Measurements from ENCODE around the gene MRPS22. TPM values are rescaled to one million over a fixed set of nuclear protein-coding genes. Genes with fewer than 3 reads are reported as not detected.

Gene MRPS22
- total and polyA plus RNA-seq, 7 donors = 39.2 to 78.4 (median 53.6) TPM

DNA sequence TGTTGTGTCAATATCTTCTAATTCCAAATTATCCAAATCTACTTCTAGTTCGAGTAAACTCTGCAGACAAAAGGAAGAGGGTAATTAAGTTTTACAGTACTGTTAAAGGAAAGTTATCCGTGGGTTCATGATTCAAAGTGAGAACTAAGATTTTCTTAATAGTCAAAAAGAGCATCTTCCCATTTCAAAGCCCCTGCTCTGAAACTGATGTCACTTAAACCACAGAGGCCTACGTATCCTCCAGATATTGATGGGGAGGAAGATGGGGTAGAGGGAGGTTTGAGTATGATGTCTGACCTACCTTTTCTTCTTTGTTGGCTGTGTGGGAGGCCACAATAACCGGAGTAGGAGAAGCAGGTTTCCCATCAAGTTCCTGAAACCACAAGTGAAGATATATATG is 14.1 kb downstream of the MRPS22 start:
- Histone ChIP-seq H3K4me3 (no peak overlapping the region), H3K4me1 (no peaks in the 10 kb centered on the region), H3K27me3 (no peaks in the 10 kb centered on the region), H3K9me3 (no peaks in the 10 kb centered on the region), H3K36me3 (peaks cover 19 to 99% (median 65%) of the 10 kb centered on the region in 4 donors), H3K27ac (no peak overlapping the region)
- intact Hi-C loops (cut with DNase I) = no loop called here
- TF ChIP-seq EP300 (IDR thresholded peaks at IDR 0.05) (no peak), POLR2A (IDR thresholded peaks at IDR 0.05) (no peak), POLR2AphosphoS5 (IDR thresholded peaks at IDR 0.05) (no peak)
- TF ChIP-seq, protein P1, sequence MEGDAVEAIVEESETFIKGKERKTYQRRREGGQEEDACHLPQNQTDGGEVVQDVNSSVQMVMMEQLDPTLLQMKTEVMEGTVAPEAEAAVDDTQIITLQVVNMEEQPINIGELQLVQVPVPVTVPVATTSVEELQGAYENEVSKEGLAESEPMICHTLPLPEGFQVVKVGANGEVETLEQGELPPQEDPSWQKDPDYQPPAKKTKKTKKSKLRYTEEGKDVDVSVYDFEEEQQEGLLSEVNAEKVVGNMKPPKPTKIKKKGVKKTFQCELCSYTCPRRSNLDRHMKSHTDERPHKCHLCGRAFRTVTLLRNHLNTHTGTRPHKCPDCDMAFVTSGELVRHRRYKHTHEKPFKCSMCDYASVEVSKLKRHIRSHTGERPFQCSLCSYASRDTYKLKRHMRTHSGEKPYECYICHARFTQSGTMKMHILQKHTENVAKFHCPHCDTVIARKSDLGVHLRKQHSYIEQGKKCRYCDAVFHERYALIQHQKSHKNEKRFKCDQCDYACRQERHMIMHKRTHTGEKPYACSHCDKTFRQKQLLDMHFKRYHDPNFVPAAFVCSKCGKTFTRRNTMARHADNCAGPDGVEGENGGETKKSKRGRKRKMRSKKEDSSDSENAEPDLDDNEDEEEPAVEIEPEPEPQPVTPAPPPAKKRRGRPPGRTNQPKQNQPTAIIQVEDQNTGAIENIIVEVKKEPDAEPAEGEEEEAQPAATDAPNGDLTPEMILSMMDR (IDR thresholded peaks at IDR 0.05) = no peak
- DNase-seq = no peak
- 57 to 67% methylated on average over 4 of the region's 4 CpGs for WGBS, 2 donors

DNA sequence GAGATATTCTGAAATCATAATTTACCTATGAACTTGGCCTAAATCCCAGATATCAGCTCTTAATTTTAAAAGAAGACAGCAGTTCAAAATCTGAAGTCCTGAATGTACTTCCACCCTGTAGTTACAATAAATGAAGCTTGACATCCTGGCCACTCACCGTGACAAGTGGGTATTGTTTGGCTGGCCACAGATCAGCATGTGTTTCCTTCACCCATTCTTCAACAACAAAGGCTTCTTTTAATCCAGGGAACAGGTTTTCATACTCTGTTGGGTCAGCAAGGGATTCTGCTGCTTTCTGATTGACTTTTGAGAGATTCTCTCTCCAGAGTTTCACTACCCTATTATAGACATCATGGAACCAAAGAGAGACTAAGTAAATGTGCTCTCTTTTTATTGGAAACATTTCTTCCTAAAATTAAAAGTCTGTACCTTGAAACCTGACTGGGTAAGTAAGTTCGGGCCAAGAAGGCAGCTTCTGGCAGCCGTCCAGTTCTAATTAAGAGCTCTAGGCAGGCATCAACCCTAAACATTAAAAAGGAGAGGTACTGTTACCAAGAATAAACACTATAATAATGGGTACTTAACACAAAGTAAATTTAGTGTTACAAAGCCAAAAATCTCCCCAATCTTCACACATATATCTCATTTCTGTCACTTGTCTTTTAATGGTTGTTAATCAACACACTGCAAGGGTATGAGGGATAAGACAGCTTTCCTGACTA is 15.2 kb downstream of the MRPS22 start:
- no peak overlapping the region for H3K4me3 ChIP-seq
- no peaks in the 10 kb centered on the region for H3K4me1 ChIP-seq
- H3K36me3 ChIP-seq = peaks cover 19 to 99% (median 66%) of the 10 kb centered on the region in 4 donors
- H3K9me3 ChIP-seq = no peaks in the 10 kb centered on the region
- 77 to 85% methylated on average over 3 of the region's 3 CpGs for WGBS, 2 donors
- DNase-seq = no peak
- H3K27me3 ChIP-seq = no peaks in the 10 kb centered on the region
- no peak overlapping the region for H3K27ac ChIP-seq
- intact Hi-C loops (cut with DNase I) = no loop called here
- TF ChIP-seq POLR2A (IDR thresholded peaks at IDR 0.05) (no peak), POLR2AphosphoS5 (IDR thresholded peaks at IDR 0.05) (no peak), EP300 (IDR thresholded peaks at IDR 0.05) (no peak)
- TF ChIP-seq, protein P1 (IDR thresholded peaks at IDR 0.05) = no peak

DNA sequence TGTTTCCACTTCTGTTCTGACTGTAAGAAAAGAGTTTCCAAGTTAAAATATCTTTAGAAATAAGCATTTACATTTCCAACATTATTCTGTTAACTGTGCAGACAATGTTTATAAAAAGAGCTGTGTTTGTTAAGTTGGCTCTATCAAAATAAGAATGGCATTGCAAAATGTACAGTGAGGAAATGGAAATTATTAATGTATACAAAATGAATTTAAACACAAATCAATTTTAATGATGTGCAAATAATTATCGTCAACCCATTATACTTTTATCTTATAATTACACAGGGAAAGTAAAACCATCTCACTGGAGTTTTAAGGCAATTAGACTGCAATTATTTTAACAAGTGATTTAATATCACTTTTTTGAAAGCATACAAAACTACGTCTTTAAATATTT is 17.5 kb downstream of the MRPS22 start:
- Histone ChIP-seq H3K27me3 (no peaks in the 10 kb centered on the region), H3K9me3 (no peaks in the 10 kb centered on the region), H3K27ac (no peak overlapping the region), H3K4me3 (no peak overlapping the region), H3K4me1 (no peaks in the 10 kb centered on the region), H3K36me3 (peaks cover 20 to 100% (median 63%) of the 10 kb centered on the region in 4 donors)
- TF ChIP-seq, protein P1 (IDR thresholded peaks at IDR 0.05) = no peak
- TF ChIP-seq EP300 (IDR thresholded peaks at IDR 0.05) (no peak), POLR2AphosphoS5 (IDR thresholded peaks at IDR 0.05) (no peak), POLR2A (IDR thresholded peaks at IDR 0.05) (no peak)
- 89 to 91% methylated on average over 2 of the region's 2 CpGs for WGBS, 2 donors
- no peak for DNase-seq
- intact Hi-C loops (cut with DNase I) = no loop called here

DNA sequence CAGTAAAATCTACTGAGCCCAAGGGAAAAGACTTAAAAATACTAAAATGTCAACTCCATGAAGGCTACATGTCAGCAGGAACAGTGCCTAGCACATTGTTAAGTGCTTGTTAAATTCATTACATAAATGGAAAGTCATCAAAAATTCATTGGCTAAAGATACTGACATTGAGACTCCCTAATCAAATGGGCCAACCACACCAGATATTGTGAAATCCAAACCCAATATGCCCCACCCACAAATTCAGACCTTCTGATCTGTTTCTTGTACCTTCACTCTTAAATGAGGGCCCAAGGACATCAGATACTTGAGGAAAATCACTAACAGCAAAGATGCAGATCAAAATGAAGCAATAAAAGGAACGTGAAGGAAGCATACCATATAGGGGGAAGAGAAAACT is 20.7 kb downstream of the MRPS22 start:
- Histone ChIP-seq H3K4me3 (no peak overlapping the region), H3K36me3 (peaks cover 34 to 100% (median 64%) of the 10 kb centered on the region in 4 donors), H3K27me3 (no peaks in the 10 kb centered on the region), H3K27ac (no peak overlapping the region), H3K9me3 (no peaks in the 10 kb centered on the region), H3K4me1 (no peaks in the 10 kb centered on the region)
- intact Hi-C loops (cut with DNase I) = no loop called here
- DNase-seq = no peak
- WGBS, 2 donors = 92 to 97% methylated on average over 1 of the region's 1 CpG
- TF ChIP-seq, protein P1 (IDR thresholded peaks at IDR 0.05) = no peak
- TF ChIP-seq POLR2A (IDR thresholded peaks at IDR 0.05) (no peak), POLR2AphosphoS5 (IDR thresholded peaks at IDR 0.05) (no peak), EP300 (IDR thresholded peaks at IDR 0.05) (no peak)

Measured in sigmoid colon (tissue), 7 donors.